ENCODE data around the gene FBXW7.

- TF ChIP-seq CTCF (conservative IDR thresholded peaks at IDR 0.05; ENCODE audit: low read depth, low read length) (no peak), EZH2 (IDR thresholded peaks at IDR 0.05; ENCODE audit: borderline replicate concordance, low read depth, low read length, poor library complexity, severe bottlenecking) (no peak)
These were observed 193.6 kb downstream of the FBXW7 start for GRCh38 chr4:152342293-152342692.
